PC-3 (cell line): ENCODE data around the gene SLC9A9. TPM values are rescaled to one million over a fixed set of nuclear protein-coding genes. Genes with fewer than 3 reads are reported as not detected.

Source experiments
- ATAC-seq: fragments of 200-7000 bp; cut with Tn5 transposase; 2 replicates; pipeline ENCODE4 v1.9.1; 2020; ENCODE audit warnings: mild to moderate bottlenecking, moderate library complexity
- BruUV-seq: library from RNA; stranded (reverse); fragments of 400-500 nt; replicated peaks from 2 replicates; lab custom pipeline; 2021; lab: Mats Ljungman, UMichigan
- CTCF ChIA-PET: fragments of 300-600 bp; sonication (Branson Sonifier 250); formaldehyde crosslinking; loops from one replicate; lab custom pipeline; 2022; ENCODE audit warnings: antibody characterized with exemption; lab: Charles Lee
- POLR2A ChIA-PET: fragments of 300-600 bp; sonication (Branson Sonifier 250); formaldehyde crosslinking; loops from one replicate; lab custom pipeline; 2022; ENCODE audit warnings: antibody characterized with exemption; ENCODE audit not compliant: unreplicated experiment; lab: Charles Lee
- DNase-seq: peaks from one replicate; pipeline ENCODE4 v3.0.0-alpha.2; 2015
- H2AFZ ChIP-seq: fragments of 300-600 bp; sonication (generic); 2 replicates; pipeline ENCODE4 v1.6.0; 2016; ENCODE audit warnings: antibody characterized with exemption, low read length
- H3F3A ChIP-seq: fragments of 300-600 bp; sonication (generic); one replicate; pipeline ENCODE4 v1.6.0; 2017; ENCODE audit warnings: antibody characterized with exemption, low read length, control low read depth, mild to moderate bottlenecking; ENCODE audit not compliant: unreplicated experiment
- H3K27ac ChIP-seq: fragments of 300-600 bp; sonication (generic); 2 replicates; pipeline ENCODE4 v1.5.1; 2016; ENCODE audit warnings: mild to moderate bottlenecking, low read length
- H3K27me3 ChIP-seq: fragments of 300-600 bp; sonication (generic); 2 replicates; pipeline ENCODE4 v1.6.1; 2016; ENCODE audit warnings: low read length, mixed read lengths
- H3K36me3 ChIP-seq: fragments of 300-600 bp; sonication (generic); 2 replicates; pipeline ENCODE4 v1.6.1; 2016; ENCODE audit warnings: low read depth, mixed run types, low read length, mixed read lengths
- H3K4me1 ChIP-seq: fragments of 300-600 bp; sonication (generic); 2 replicates; pipeline ENCODE4 v1.5.1; 2016; ENCODE audit warnings: low read length; ENCODE audit not compliant: insufficient read depth
- H3K4me2 ChIP-seq: fragments of 300-600 bp; sonication (generic); 2 replicates; pipeline ENCODE4 v1.6.0; 2016; ENCODE audit warnings: low read length
- H3K4me3 ChIP-seq: fragments of 300-600 bp; sonication (generic); 2 replicates; pipeline ENCODE4 v1.5.1; 2016; ENCODE audit warnings: mild to moderate bottlenecking, low read length, mixed read lengths
- H3K79me2 ChIP-seq: fragments of 300-600 bp; sonication (generic); 2 replicates; pipeline ENCODE4 v1.6.1; 2017; ENCODE audit warnings: low read length, mixed read lengths
- H3K9ac ChIP-seq: fragments of 300-600 bp; sonication (generic); 2 replicates; pipeline ENCODE4 v1.6.0; 2016; ENCODE audit warnings: mild to moderate bottlenecking, low read length
- H3K9me2 ChIP-seq: fragments of 300-600 bp; sonication (generic); replicated peaks from 2 replicates; pipeline ENCODE4 v1.6.1; 2016; ENCODE audit warnings: mixed run types, low read length, mixed read lengths
- H3K9me3 ChIP-seq: fragments of 300-600 bp; sonication (generic); 2 replicates; pipeline ENCODE4 v1.6.1; 2016; ENCODE audit warnings: low read length, mixed read lengths
- H4K20me1 ChIP-seq: fragments of 300-600 bp; sonication (generic); 2 replicates; pipeline ENCODE4 v1.6.1; 2016; ENCODE audit warnings: low read length, mixed read lengths
- EZH2 ChIP-seq: fragments of 300-600 bp; sonication (generic); IDR thresholded peaks from one replicate; pipeline ENCODE4 v1.6.1; 2017; ENCODE audit warnings: antibody characterized with exemption, mild to moderate bottlenecking, low read length; ENCODE audit not compliant: unreplicated experiment
- EZH2phosphoT487 ChIP-seq: fragments of 300-600 bp; sonication (generic); IDR thresholded peaks from 2 replicates; pipeline ENCODE4 v1.6.1; 2018; ENCODE audit warnings: mild to moderate bottlenecking, antibody characterized with exemption, low read length, borderline replicate concordance
- intact Hi-C: fragments of 100-400 bp; cut with micrococcal nuclease; formaldehyde crosslinking; loops from 2 replicates; pipeline ENCODE4 v1.9.0; 2023
- total RNA-seq: library from RNA; depleted of rRNA; stranded (reverse); fragments of >200 nt; gene quantifications from 2 replicates; pipeline ENCODE4 v1.2.3, GENCODE V29; 2014
- TF ChIP-seq, protein P1 (sequence below): fragments of 300-600 bp; sonication (generic); conservative IDR thresholded peaks from 2 replicates; pipeline ENCODE4 v1.5.1; 2017; ENCODE audit warnings: antibody characterized with exemption, low read depth, mild to moderate bottlenecking, low read length

Gene SLC9A9
- total RNA-seq, 1 experiment from 2014 or later, result 0.07 TPM

DNA sequence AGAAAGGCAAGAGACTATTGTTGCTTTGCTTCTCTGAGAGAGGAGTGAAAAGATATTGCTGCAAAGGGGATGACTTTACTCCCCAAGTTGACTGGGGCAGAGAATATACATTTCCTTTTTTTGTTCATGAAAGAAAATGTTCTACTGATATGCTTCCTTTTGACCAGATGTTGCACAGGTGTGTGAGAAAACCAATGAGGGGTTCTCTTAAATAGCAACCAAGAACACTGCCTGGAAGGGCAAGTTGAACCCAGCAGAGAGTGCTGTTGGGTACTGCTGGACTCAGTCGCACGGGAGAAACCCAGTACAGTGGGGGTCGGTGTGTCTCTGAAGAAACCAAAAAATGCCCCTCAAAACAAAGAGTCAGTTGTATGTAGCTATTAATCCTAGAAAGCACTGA lies 627.5 kb downstream of the SLC9A9 start:
- Histone ChIP-seq H3F3A (no peaks in the 10 kb centered on the region), H3K9me2 (no peaks in the 10 kb centered on the region), H3K36me3 (no peaks in the 10 kb centered on the region), H4K20me1 (no peaks in the 10 kb centered on the region), H3K4me2 (no peak overlapping the region), H3K9me3 (no peaks in the 10 kb centered on the region), H3K27ac (no peak overlapping the region), H2AFZ (no peak overlapping the region), H3K27me3 (no peaks in the 10 kb centered on the region), H3K79me2 (no peaks in the 10 kb centered on the region), H3K4me3 (no peak overlapping the region), H3K4me1 (no peaks in the 10 kb centered on the region), H3K9ac (no peak overlapping the region)
- intact Hi-C loops, result no loop called here
- ChIA-PET CTCF (no interaction called here), POLR2A (no interaction called here)
- no peak for ATAC-seq
- TF ChIP-seq EZH2phosphoT487, result no peak
- no peak for TF ChIP-seq EZH2
- TF ChIP-seq, protein P1, sequence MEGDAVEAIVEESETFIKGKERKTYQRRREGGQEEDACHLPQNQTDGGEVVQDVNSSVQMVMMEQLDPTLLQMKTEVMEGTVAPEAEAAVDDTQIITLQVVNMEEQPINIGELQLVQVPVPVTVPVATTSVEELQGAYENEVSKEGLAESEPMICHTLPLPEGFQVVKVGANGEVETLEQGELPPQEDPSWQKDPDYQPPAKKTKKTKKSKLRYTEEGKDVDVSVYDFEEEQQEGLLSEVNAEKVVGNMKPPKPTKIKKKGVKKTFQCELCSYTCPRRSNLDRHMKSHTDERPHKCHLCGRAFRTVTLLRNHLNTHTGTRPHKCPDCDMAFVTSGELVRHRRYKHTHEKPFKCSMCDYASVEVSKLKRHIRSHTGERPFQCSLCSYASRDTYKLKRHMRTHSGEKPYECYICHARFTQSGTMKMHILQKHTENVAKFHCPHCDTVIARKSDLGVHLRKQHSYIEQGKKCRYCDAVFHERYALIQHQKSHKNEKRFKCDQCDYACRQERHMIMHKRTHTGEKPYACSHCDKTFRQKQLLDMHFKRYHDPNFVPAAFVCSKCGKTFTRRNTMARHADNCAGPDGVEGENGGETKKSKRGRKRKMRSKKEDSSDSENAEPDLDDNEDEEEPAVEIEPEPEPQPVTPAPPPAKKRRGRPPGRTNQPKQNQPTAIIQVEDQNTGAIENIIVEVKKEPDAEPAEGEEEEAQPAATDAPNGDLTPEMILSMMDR, result no peak
- BruUV-seq, result no TSS peak
- no peak for DNase-seq

DNA sequence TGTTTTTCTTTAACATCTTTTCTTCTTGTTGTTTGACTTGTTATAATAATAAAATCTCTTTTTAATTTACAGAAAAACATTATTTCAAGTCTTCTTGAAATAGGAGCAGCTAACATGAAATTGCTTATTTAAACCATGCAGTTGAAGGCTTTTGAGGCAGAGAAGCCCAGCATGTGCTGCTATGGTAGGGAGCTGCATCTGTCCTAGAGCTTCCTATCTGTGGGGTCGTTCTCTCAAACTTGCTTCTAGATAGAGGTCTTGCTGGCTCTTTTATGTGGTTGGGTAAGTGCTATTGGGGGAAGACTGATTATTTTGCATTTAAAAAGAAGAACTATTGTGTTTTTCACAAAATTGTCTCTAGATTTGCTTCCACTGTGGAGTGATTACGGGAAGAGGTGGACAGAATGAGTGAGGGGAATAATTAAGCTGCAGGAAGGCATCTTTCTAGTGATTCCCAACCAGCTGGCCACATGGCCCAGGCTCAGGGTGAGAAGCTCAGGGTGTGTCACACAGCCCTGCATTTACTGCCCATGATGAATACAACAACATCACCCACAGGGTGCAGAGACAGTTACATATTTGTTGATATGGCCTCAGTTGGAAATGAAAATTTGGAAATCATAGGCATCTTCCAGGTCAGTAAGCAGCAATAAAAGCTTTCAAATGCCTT lies 630.0 kb downstream of the SLC9A9 start:
- ChIA-PET CTCF (no interaction called here), POLR2A (no interaction called here)
- TF ChIP-seq, protein P1, result no peak
- TF ChIP-seq EZH2 (no peak), EZH2phosphoT487 (no peak)
- Histone ChIP-seq H3K27me3 (no peaks in the 10 kb centered on the region), H3K36me3 (no peaks in the 10 kb centered on the region), H3K79me2 (no peaks in the 10 kb centered on the region), H3K9me2 (no peaks in the 10 kb centered on the region), H3K4me1 (no peaks in the 10 kb centered on the region), H3K4me2 (no peak overlapping the region), H3K27ac (no peak overlapping the region), H3F3A (no peaks in the 10 kb centered on the region), H4K20me1 (no peaks in the 10 kb centered on the region), H2AFZ (no peak overlapping the region), H3K9me3 (no peaks in the 10 kb centered on the region), H3K4me3 (no peak overlapping the region), H3K9ac (no peak overlapping the region)
- BruUV-seq, result no TSS peak
- ATAC-seq, result no peak
- DNase-seq, result no peak
- intact Hi-C loops, result no loop called here

DNA sequence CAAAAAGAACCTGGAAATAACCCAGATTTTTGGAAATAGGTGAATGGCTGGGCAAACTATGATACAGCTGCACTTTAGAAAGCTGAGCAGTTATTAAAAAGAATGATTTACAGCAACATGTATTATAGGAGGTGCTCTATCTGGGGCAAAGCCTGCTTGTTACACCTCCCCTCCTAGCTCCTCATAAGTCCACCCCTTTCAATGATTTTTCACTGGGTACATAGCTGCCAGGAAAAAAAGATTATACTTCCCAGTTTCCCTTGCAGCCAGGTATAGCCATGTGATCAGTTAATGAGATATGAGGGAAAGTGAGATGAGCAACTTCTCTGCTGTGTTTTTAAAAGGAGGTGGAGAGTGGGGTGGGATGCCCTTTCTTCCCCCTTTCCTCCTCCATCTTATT lies 631.0 kb downstream of the SLC9A9 start:
- CTCF ChIA-PET, result no interaction called here

More for the DNA sequence above, 631.0 kb downstream of the SLC9A9 start:
- Histone ChIP-seq H3K4me2 (no peak overlapping the region), H3K9me2 (no peaks in the 10 kb centered on the region), H3K27me3 (no peaks in the 10 kb centered on the region), H4K20me1 (no peaks in the 10 kb centered on the region), H3K9ac (no peak overlapping the region), H3K4me3 (no peak overlapping the region), H3K9me3 (no peaks in the 10 kb centered on the region), H2AFZ (no peak overlapping the region), H3F3A (no peaks in the 10 kb centered on the region), H3K27ac (no peak overlapping the region), H3K36me3 (no peaks in the 10 kb centered on the region), H3K4me1 (no peaks in the 10 kb centered on the region), H3K79me2 (no peaks in the 10 kb centered on the region)
- DNase-seq (no peak), ATAC-seq (no peak)
- no peak for TF ChIP-seq EZH2phosphoT487
- TF ChIP-seq EZH2, result no peak
- TF ChIP-seq, protein P1, result no peak
- no TSS peak for BruUV-seq
- intact Hi-C loops, result no loop called here
- POLR2A ChIA-PET, result no interaction called here
